HepG2 (cell line): ENCODE measurements around the gene NACC2. TPM values are rescaled to one million over a fixed set of nuclear protein-coding genes. Genes with fewer than 3 reads are reported as not detected.
A peak's percentile ranks its signal among the peaks of the same experiment; 100 is the strongest.

Experiments used
- ARID5B ChIP-seq: IDR thresholded peaks from 2 replicates; pipeline ENCODE4 v1.4.0; 2020; ENCODE audit warnings: mild to moderate bottlenecking, missing genetic modification reagents
- BCL6 ChIP-seq: IDR thresholded peaks from 2 replicates; pipeline ENCODE4 v1.6.1; 2016; ENCODE audit warnings: missing genetic modification reagents, missing compliant biosample characterization
- CHCHD3 ChIP-seq: sonication (generic); formaldehyde crosslinking; IDR thresholded peaks from 2 replicates; pipeline ENCODE4 v1.8.0; 2022; ENCODE audit warnings: mild to moderate bottlenecking, missing genetic modification reagents, moderate library complexity
- ELF1 ChIP-seq: sonication (generic); formaldehyde crosslinking; IDR thresholded peaks from 2 replicates; pipeline ENCODE4 v1.4.0; 2020; ENCODE audit warnings: missing genetic modification reagents
- HOXA5 ChIP-seq: sonication (generic); formaldehyde crosslinking; IDR thresholded peaks from 2 replicates; pipeline ENCODE4 v1.4.0; 2020; ENCODE audit warnings: missing genetic modification reagents
- PRDM10 ChIP-seq: sonication (generic); formaldehyde crosslinking; IDR thresholded peaks from 2 replicates; pipeline ENCODE4 v1.4.0; 2020; ENCODE audit warnings: low read depth, missing genetic modification reagents
- PRDM15 ChIP-seq: sonication (generic); formaldehyde crosslinking; IDR thresholded peaks from 2 replicates; pipeline ENCODE4 v1.4.0; 2020; ENCODE audit warnings: missing genetic modification reagents
- REST ChIP-seq, 2 experiments: IDR thresholded peaks; 2 replicates each; pipeline ENCODE4 v1.6.1; 2011 to 2012; ENCODE audit warnings: low read length in 2 of 2, borderline replicate concordance in 1 of 2, low read depth in 1 of 2, mild to moderate bottlenecking in 1 of 2, moderate library complexity in 1 of 2
- SOX13 ChIP-seq, 3 experiments: fragments of 450-650 bp in 1 of 3; sonication (generic) in 1 of 3; formaldehyde crosslinking in 1 of 3; IDR thresholded peaks in 2 of 3; conservative IDR thresholded peaks in 1 of 3; 2 replicates each; pipeline versions ENCODE4 v1.5.0 to v1.6.1; 2016 to 2020; ENCODE audit warnings: antibody characterized with exemption in 1 of 3, mild to moderate bottlenecking in 1 of 3, missing compliant biosample characterization in 1 of 3, missing genetic modification reagents in 1 of 3, moderate library complexity in 1 of 3
- ZNF264 ChIP-seq: sonication (generic); formaldehyde crosslinking; IDR thresholded peaks from 2 replicates; pipeline ENCODE4 v1.4.0; 2020; ENCODE audit warnings: missing genetic modification reagents
- ZNF652 ChIP-seq: IDR thresholded peaks from 2 replicates; pipeline ENCODE4 v1.6.1; 2016; ENCODE audit warnings: low read depth, borderline replicate concordance
- polyA plus RNA-seq, 8 experiments: library from polyadenylated mRNA; depleted of rRNA in 3 of 8; stranded (reverse) in 7 of 8; unstranded in 1 of 8; fragments of >200 nt; fragmentation: Illumina TruSeq in 4 of 8; extraction: Trizol in 4 of 8; gene quantifications; 2 replicates each; pipeline versions ENCODE4 v1.2.1 to v1.2.3, GENCODE V29; 2011 to 2016; ENCODE audit warnings: low read depth in 4 of 8, missing spikeins in 1 of 8, mixed read lengths in 1 of 8; ENCODE audit not compliant: insufficient read depth in 1 of 8
- total RNA-seq, 5 experiments: library from RNA; depleted of rRNA; stranded (reverse); fragments of >200 nt; fragmentation: Illumina TruSeq; extraction: Trizol; gene quantifications; 2 replicates each; pipeline ENCODE4 v1.2.3, GENCODE V29; 2016; ENCODE audit warnings: low read depth in 1 of 5

Gene NACC2
- total and polyA plus RNA-seq, 2 of the 13 experiments (the other 11 are each of a cell fraction or from before 2014, with no cell fraction given), result 5.9 to 12.3 TPM

GRCh38 chr9:135992486-135993408, 102.3 kb downstream of the NACC2 start (continued):
- TF ChIP-seq REST (IDR thresholded peaks at IDR 0.05; ENCODE audit: borderline replicate concordance in 1 of 2, low read depth in 1 of 2, low read length in 2 of 2) (peak in 1 of 2 experiments; percentile 5; a peak in 1 of 4 replicates), PRDM15 (CRISPR knock-in tag) (peak; percentile 45; the same call in 1 of the 2 replicates), BCL6 (CRISPR knock-in tag) (peak; percentile 37; the same call in 1 of the 2 replicates), HOXA5 (CRISPR knock-in tag) (peak; percentile 96; the same call in 1 of the 2 replicates), ELF1 (CRISPR knock-in tag) (peak; percentile 64), ZNF652 (CRISPR knock-in tag) (peak; percentile 66), ARID5B (CRISPR knock-in tag) (peak; percentile 50; the same call in 1 of the 2 replicates), CHCHD3 (CRISPR knock-in tag) (no peak), ZNF264 (no peak), SOX13 (IDR thresholded peaks at IDR 0.05) (no peak), SOX13 (CRISPR knock-in tag; conservative IDR thresholded peaks at IDR 0.05 in 1 of 2, IDR thresholded peaks at IDR 0.05 in 1 of 2) (peak in 1 of 2 experiments; percentile 28; a peak in 2 of 4 replicates), PRDM10 (CRISPR knock-in tag) (peak; percentile 80)
